Small intestine (tissue), 7 donors: ENCODE data around the gene SLC12A5. TPM values are rescaled to one million over a fixed set of nuclear protein-coding genes. Genes with fewer than 3 reads are reported as not detected.

Experiments
- DNase-seq, 2 donors: peaks; one replicate each; pipeline versions ENCODE4 v3.0.0 to v3.0.0-alpha.2; 2013
- FAIRE-seq: peaks from 2 replicates; lab custom pipeline; 2012; peaks lifted over from hg19 to GRCh38; lab: Jason Lieb, UNC
- H3K27ac ChIP-seq, 3 donors: one replicate each; pipeline ENCODE4 v1.5.1; 2013; ENCODE audit warnings: low read length in 2 of 3, mild to moderate bottlenecking in 2 of 3, control low read depth in 1 of 3, inconsistent platforms in 1 of 3, low read depth in 1 of 3, moderate library complexity in 1 of 3
- H3K27me3 ChIP-seq, 3 donors: one replicate each; pipeline ENCODE4 v1.6.1; 2013; ENCODE audit warnings: low read length in 3 of 3, inconsistent platforms in 1 of 3; ENCODE audit not compliant: control insufficient read depth in 3 of 3, insufficient read depth in 3 of 3
- H3K36me3 ChIP-seq, 3 donors: one replicate each; pipeline ENCODE4 v1.6.1; 2013; ENCODE audit warnings: low read length in 3 of 3, inconsistent platforms in 1 of 3, low read depth in 1 of 3, mild to moderate bottlenecking in 1 of 3, moderate library complexity in 1 of 3; ENCODE audit not compliant: control insufficient read depth in 3 of 3, insufficient read depth in 2 of 3
- H3K4me1 ChIP-seq, 3 donors: one replicate each; pipeline ENCODE4 v1.6.1; 2013; ENCODE audit warnings: low read length in 2 of 3, inconsistent platforms in 1 of 3, low read depth in 1 of 3, mild to moderate bottlenecking in 1 of 3, moderate library complexity in 1 of 3; ENCODE audit not compliant: control insufficient read depth in 3 of 3, insufficient read depth in 2 of 3
- H3K4me3 ChIP-seq, 3 donors: one replicate each; pipeline ENCODE4 v1.5.1; 2013; ENCODE audit warnings: low read length in 3 of 3, control low read depth in 1 of 3, inconsistent platforms in 1 of 3, low read depth in 1 of 3, mild to moderate bottlenecking in 1 of 3, moderate library complexity in 1 of 3
- H3K9me3 ChIP-seq, 2 donors: one replicate each; pipeline ENCODE4 v1.6.1; 2013; ENCODE audit warnings: low read depth in 1 of 2, low read length in 1 of 2; ENCODE audit not compliant: control insufficient read depth in 2 of 2, insufficient read depth in 1 of 2
- WGBS, 3 donors: extraction: QIAGEN DNeasy Blood & Tissue Kit; methylation state at CpG; one replicate each; pipeline ENCODE4 v1.1.7; 2013; 5-methylcytosine and 5-hydroxymethylcytosine counted together
- polyA plus RNA-seq, 4 donors: library from polyadenylated mRNA; stranded (reverse) in 3 of 4; unstranded in 1 of 4; fragments of 200-250 nt in 3 of 4; fragments of 120-200 nt in 1 of 4; gene quantifications; one replicate each; pipeline versions ENCODE4 v1.2.1 to v1.2.3, GENCODE V29; 2013
- donor health status: healthy with polysubstance abuse.
- donor health status: control.
- donor health status: control.
- donor health status: Bipolar disorder and iron deficiency.
- donor health status: healthy.

SLC12A5 gene
- polyA plus RNA-seq, 4 donors: 2.1 to 4.6 TPM; not detected in 2

- Histone ChIP-seq H3K36me3 (peaks cover 37 to 47% (median 45%) of the 10 kb centered on the region in 3 donors), H3K4me1 (peaks cover 0 to 11% (median 0%) of the 10 kb centered on the region in 3 donors), H3K4me3 (no peak overlapping the region), H3K27ac (no peak overlapping the region), H3K9me3 (no peaks in the 10 kb centered on the region), H3K27me3 (peaks cover 0 to 10% (median 10%) of the 10 kb centered on the region in 3 donors)
- WGBS, 3 donors: 90 to 97% (median 94%) methylated on average over 12 of the region's 12 CpGs
- FAIRE-seq (no peak), DNase-seq (no peak)
These were observed 33.6 kb downstream of the SLC12A5 start for GRCh38 chr20:46062621-46063020.

DNA sequence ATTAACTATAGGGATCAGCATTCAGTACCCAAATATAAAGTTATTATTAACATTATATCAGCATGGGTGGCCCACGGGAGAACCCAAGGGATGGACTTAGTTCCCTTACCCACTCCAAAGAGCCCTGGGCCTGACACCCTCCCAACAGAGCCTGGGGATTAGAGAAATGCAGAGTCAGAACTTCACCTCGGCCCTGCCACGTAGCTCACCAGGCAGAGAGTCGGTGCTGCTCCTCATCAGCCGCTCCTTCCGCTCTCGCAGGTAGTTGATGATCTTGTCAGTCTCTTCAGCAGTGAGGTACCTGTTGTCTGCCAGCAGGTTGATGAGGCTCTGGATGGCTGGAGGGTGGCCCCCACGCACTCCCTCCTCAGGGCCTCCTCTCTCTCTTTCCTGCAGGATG is 34.1 kb downstream of the SLC12A5 start:
- Histone ChIP-seq H3K9me3 (no peaks in the 10 kb centered on the region), H3K36me3 (peaks cover 37 to 50% (median 49%) of the 10 kb centered on the region in 3 donors), H3K27me3 (peaks cover 0 to 8% (median 5%) of the 10 kb centered on the region in 3 donors), H3K27ac (no peak overlapping the region), H3K4me3 (no peak overlapping the region), H3K4me1 (peaks cover 0 to 8% (median 0%) of the 10 kb centered on the region in 3 donors)
- FAIRE-seq: no peak
- no peak for DNase-seq
- WGBS, 3 donors: 94 to 96% (median 95%) methylated on average over 8 of the region's 8 CpGs

- peaks cover 37 to 54% (median 52%) of the 10 kb centered on the region in 3 donors for H3K36me3 ChIP-seq
- H3K27me3 ChIP-seq: peaks cover 0 to 5% (median 2%) of the 10 kb centered on the region in 3 donors
- 71 to 91% (median 77%) methylated on average over 3 of the region's 3 CpGs for WGBS, 3 donors
- no peak overlapping the region for H3K27ac ChIP-seq
- FAIRE-seq (no peak), DNase-seq (no peak)
- H3K4me3 ChIP-seq: no peak overlapping the region
- no peaks in the 10 kb centered on the region for H3K9me3 ChIP-seq
- H3K4me1 ChIP-seq: peaks cover 0 to 8% (median 0%) of the 10 kb centered on the region in 3 donors
These were observed 34.6 kb downstream of the SLC12A5 start for GRCh38 chr20:46063652-46064054.

- Histone ChIP-seq H3K36me3 (peaks cover 37 to 55% (median 54%) of the 10 kb centered on the region in 3 donors), H3K27me3 (no peaks in the 10 kb centered on the region), H3K4me1 (peaks cover 0 to 4% (median 0%) of the 10 kb centered on the region in 3 donors), H3K4me3 (no peak overlapping the region), H3K27ac (no peak overlapping the region), H3K9me3 (no peaks in the 10 kb centered on the region)
- no peak for DNase-seq
- FAIRE-seq: no peak
- WGBS, 3 donors: 93 to 96% (median 94%) methylated on average over 9 of the region's 9 CpGs
These were observed 36.0 kb downstream of the SLC12A5 start for GRCh38 chr20:46065006-46065405.

- H3K27ac ChIP-seq: no peak overlapping the region
- peaks cover 37 to 59% (median 52%) of the 10 kb centered on the region in 3 donors for H3K36me3 ChIP-seq
- no peaks in the 10 kb centered on the region for H3K27me3 ChIP-seq
- no peak for FAIRE-seq
- H3K4me3 ChIP-seq: no peak overlapping the region
- H3K9me3 ChIP-seq: no peaks in the 10 kb centered on the region
- no peak for DNase-seq
- WGBS, 3 donors: 95 to 98% (median 97%) methylated on average over 3 of the region's 3 CpGs
- H3K4me1 ChIP-seq: peaks cover 0 to 4% (median 0%) of the 10 kb centered on the region in 3 donors
These were observed 36.7 kb downstream of the SLC12A5 start for GRCh38 chr20:46065691-46066090.

DNA sequence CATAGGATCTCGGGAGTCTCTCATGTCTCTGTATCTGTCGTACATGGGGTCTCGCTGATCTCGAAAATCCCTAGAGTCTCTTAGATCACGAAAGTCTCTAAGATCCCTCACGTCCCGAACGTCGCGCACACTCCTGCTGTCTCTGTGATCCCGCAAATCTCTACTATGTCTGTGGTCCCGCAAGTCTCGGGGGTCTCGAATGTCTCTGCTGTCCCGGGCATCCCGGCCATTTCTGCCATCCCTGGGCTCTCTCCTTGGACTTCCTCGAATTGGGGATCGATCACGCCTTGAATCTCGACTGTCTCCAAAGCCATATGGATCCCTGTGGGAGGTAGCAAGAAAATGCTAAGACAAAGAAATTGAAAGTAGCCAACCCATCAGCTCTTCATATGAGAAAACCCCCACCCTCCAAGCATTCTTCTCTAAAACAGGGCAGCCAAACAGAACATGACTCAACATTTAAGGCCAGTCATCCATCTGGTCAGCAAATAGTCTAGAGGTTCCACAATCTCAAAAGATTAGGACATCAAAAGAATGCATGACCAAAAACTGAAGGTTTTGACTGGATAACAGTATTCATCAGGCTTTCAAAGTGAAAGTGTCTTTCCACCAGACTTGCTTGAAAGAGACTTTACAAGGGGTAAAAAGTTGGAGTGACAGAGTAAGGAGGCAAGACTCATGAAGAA is 41.3 kb downstream of the SLC12A5 start:
- Histone ChIP-seq H3K27me3 (no peaks in the 10 kb centered on the region), H3K36me3 (peaks cover 14 to 20% (median 16%) of the 10 kb centered on the region in 3 donors), H3K4me3 (no peak overlapping the region), H3K4me1 (no peaks in the 10 kb centered on the region), H3K9me3 (no peaks in the 10 kb centered on the region), H3K27ac (no peak overlapping the region)
- DNase-seq (no peak), FAIRE-seq (no peak)
- 95 to 98% (median 96%) methylated on average over 20 of the region's 20 CpGs for WGBS, 3 donors

GRCh38 chr20:46071573-46071972 is 42.6 kb downstream of the SLC12A5 start:
- FAIRE-seq: no peak
- Histone ChIP-seq H3K4me3 (no peak overlapping the region), H3K4me1 (no peaks in the 10 kb centered on the region), H3K36me3 (peaks cover 9 to 14% (median 12%) of the 10 kb centered on the region in 3 donors), H3K27ac (no peak overlapping the region), H3K27me3 (no peaks in the 10 kb centered on the region), H3K9me3 (no peaks in the 10 kb centered on the region)
- WGBS, 3 donors: 89 to 95% (median 90%) methylated on average over 3 of the region's 3 CpGs
- no peak for DNase-seq

DNA sequence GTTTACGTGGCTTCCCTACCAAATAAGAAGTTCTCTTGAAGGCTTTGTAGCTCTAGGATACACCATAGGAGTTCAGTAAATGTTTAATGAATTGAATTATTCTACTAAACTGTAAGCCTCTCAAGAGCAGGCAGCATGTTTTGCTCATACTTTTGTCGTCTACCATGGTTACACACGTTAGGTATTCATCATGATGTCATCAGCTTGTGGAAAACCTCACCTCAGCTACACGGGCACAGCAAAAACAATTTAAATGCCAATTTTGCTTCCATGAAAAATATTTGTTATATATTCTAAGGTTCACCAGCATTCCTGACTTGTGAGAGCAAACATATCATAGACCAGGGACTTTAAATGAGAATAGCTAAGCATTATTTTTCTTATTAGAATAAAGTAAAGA is 44.0 kb downstream of the SLC12A5 start:
- H3K27ac ChIP-seq: no peak overlapping the region
- H3K4me1 ChIP-seq: no peaks in the 10 kb centered on the region
- 91 to 95% (median 91%) methylated on average over 4 of the region's 4 CpGs for WGBS, 3 donors
- no peaks in the 10 kb centered on the region for H3K9me3 ChIP-seq
- H3K27me3 ChIP-seq: no peaks in the 10 kb centered on the region
- DNase-seq: no peak
- no peak for FAIRE-seq
- no peak overlapping the region for H3K4me3 ChIP-seq
- H3K36me3 ChIP-seq: peaks cover 5 to 16% (median 5%) of the 10 kb centered on the region in 3 donors
